Pancreas (tissue), 10 donors: Measurements from ENCODE around the gene GALNT10. TPM values are rescaled to one million over a fixed set of nuclear protein-coding genes. Genes with fewer than 3 reads are reported as not detected.

Experiments
- ATAC-seq, 4 donors: fragments of 200-7000 bp; cut with Tn5 transposase; one replicate each; pipeline versions ENCODE4 v1.8.0 to v1.9.1; 2020; ENCODE audit warnings: mild to moderate bottlenecking in 4 of 4, moderate library complexity in 4 of 4
- DNase-seq, 6 donors: peaks; one replicate each; pipeline ENCODE4 v3.0.0-alpha.2; 2020
- FAIRE-seq: peaks from 2 replicates; lab custom pipeline; 2012; peaks lifted over from hg19 to GRCh38; lab: Jason Lieb, UNC
- H3K27ac ChIP-seq, 4 donors: fragments of 200-600 bp; sonication (generic); 1 replicate in 3 of 4; 2 replicates in 1 of 4; pipeline versions ENCODE4 v1.5.0 to v1.8.0; 2020
- H3K27me3 ChIP-seq, 4 donors: fragments of 200-600 bp; one replicate each; pipeline ENCODE4 v1.8.0; 2021
- H3K36me3 ChIP-seq, 3 donors: fragments of 200-600 bp; sonication (generic) in 1 of 3; one replicate each; pipeline versions ENCODE4 v1.5.0 to v1.8.0; 2020 to 2021
- H3K4me1 ChIP-seq, 3 donors: fragments of 200-600 bp; one replicate each; pipeline ENCODE4 v1.8.0; 2021
- H3K4me3 ChIP-seq, 4 donors: fragments of 200-600 bp; sonication (generic) in 2 of 4; one replicate each; pipeline versions ENCODE4 v1.5.0 to v1.8.0; 2020 to 2021
- H3K9me3 ChIP-seq, 4 donors: fragments of 200-600 bp; one replicate each; pipeline ENCODE4 v1.8.0; 2021
- WGBS, 2 donors: extraction: QIAGEN DNeasy Blood & Tissue Kit; methylation state at CpG; one replicate each; pipeline ENCODE4 v1.1.7; 2013; 5-methylcytosine and 5-hydroxymethylcytosine counted together
- intact Hi-C, 3 donors: fragments of 100-400 bp; cut with DNase I; formaldehyde crosslinking; loops; one replicate each; pipeline versions ENCODE4 v1.11.1 to v1.14.2; 2022
- polyA plus RNA-seq, 2 donors: library from polyadenylated mRNA; stranded (reverse); fragments of 200-250 nt; gene quantifications; one replicate each; pipeline ENCODE4 v1.2.3, GENCODE V29; 2013
- total RNA-seq, 6 donors: library from RNA; stranded (reverse); fragmentation: NEBNext Ultra II Directional in 4 of 6; extraction: Animal tissue kit (Norgen Biotek cat#: 25700) in 4 of 6; gene quantifications; one replicate each; pipeline versions ENCODE4 v1.2.1 to v1.2.4, GENCODE V29; 2021 to 2023
- TF ChIP-seq, protein P1 (sequence below), 4 donors: fragments of 200-600 bp; sonication (generic) in 3 of 4; IDR thresholded peaks; one replicate each; pipeline versions ENCODE4 v1.5.0 to v1.8.0; 2021; ENCODE audit warnings: antibody characterized with exemption in 4 of 4
- donor health status: healthy with polysubstance abuse.
- donor health status: DM: no; HTN: no; CAD: no; lungs with moderate emphysema.
- donor health status: DM: no; HTN: no; CAD: no.
- donor health status: control.
- donor health status: control.
- donor health status: Bipolar disorder and iron deficiency.
- donor health status: DM: yes; HTN: yes; CAD: no.
- donor health status: DM: no; HTN: no; CAD: no.
- donor health status: DM: no; HTN: no; CAD: no.
- donor health status: DM: yes; HTN: yes; CAD: no.

The GALNT10 gene
- total and polyA plus RNA-seq, 8 donors: 4.4 to 23.1 (median 13.4) TPM

DNA sequence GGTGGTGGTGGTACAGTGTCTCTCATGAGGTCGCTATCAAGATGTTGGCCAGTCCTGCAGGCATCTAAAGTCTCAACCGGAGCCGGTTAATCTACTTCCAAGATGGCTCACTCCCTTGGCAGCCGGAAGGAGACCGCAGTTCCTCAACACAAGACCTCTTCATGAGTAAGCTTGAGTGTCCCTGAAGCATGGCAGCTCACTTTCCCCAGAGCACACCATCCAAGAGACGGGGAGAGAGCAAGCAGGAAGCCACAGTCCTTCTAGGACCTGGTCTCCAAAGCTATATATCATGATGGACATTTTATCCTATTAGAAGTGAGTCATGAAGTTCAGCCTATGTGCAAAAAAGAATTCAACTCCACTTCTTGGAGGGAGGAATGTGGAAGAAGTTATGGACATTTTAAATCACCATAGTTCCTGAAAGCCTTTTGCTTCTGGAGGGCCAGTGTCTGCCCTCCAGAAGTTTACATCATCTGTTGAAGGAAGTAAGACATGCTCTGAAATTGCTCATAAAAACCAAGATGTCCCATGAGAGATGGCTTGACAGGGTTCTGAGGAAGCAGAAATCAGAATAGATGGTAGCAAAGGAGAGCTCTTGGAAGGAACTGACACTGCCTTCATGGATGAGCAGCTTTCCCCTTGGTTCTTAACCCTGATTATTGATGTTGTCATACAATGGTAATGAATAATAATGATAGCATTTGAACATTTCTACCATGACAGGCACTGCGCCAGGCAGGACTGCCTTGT lies 21.3 kb downstream of the GALNT10 start:
- H3K36me3 ChIP-seq: no peaks in the 10 kb centered on the region
- WGBS, 2 donors: 97 to 99% methylated on average over 7 of the region's 7 CpGs
- no peak for FAIRE-seq
- no peaks in the 10 kb centered on the region for H3K9me3 ChIP-seq
- H3K27me3 ChIP-seq: no peaks in the 10 kb centered on the region
- no peaks in the 10 kb centered on the region for H3K4me1 ChIP-seq
- no peak overlapping the region for H3K4me3 ChIP-seq
- intact Hi-C loops: no loop called here
- TF ChIP-seq, protein P1, sequence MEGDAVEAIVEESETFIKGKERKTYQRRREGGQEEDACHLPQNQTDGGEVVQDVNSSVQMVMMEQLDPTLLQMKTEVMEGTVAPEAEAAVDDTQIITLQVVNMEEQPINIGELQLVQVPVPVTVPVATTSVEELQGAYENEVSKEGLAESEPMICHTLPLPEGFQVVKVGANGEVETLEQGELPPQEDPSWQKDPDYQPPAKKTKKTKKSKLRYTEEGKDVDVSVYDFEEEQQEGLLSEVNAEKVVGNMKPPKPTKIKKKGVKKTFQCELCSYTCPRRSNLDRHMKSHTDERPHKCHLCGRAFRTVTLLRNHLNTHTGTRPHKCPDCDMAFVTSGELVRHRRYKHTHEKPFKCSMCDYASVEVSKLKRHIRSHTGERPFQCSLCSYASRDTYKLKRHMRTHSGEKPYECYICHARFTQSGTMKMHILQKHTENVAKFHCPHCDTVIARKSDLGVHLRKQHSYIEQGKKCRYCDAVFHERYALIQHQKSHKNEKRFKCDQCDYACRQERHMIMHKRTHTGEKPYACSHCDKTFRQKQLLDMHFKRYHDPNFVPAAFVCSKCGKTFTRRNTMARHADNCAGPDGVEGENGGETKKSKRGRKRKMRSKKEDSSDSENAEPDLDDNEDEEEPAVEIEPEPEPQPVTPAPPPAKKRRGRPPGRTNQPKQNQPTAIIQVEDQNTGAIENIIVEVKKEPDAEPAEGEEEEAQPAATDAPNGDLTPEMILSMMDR (IDR thresholded peaks at IDR 0.05): no peak
- no peak for DNase-seq
- ATAC-seq: no peak
- no peak overlapping the region for H3K27ac ChIP-seq

DNA sequence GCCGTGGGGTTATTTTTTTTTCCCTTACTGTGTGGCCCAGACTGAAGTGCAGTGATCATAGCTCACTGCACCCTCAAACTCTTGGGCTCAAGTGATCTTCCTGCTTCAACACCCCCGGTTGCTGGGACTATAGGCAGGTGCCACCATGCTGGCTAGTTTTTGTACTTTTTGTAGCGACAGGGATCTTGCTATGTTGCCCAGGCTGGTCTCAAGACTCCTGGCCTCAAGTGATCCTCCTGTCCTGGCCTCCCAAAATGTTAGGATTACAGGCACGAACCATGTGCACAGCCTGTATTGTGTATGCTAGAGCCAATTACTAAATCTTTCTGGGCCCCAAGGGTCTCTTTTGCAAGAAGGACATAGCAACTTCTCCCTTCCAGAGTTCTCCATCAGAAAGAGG lies 23.1 kb downstream of the GALNT10 start:
- Histone ChIP-seq H3K36me3 (no peaks in the 10 kb centered on the region), H3K4me1 (no peaks in the 10 kb centered on the region), H3K9me3 (no peaks in the 10 kb centered on the region), H3K27me3 (no peaks in the 10 kb centered on the region), H3K4me3 (no peak overlapping the region), H3K27ac (no peak overlapping the region)
- 95 to 97% methylated on average over 4 of the region's 4 CpGs for WGBS, 2 donors
- DNase-seq: no peak
- intact Hi-C loops: no loop called here
- no peak for FAIRE-seq
- TF ChIP-seq, protein P1 (IDR thresholded peaks at IDR 0.05): no peak
- ATAC-seq: no peak

DNA sequence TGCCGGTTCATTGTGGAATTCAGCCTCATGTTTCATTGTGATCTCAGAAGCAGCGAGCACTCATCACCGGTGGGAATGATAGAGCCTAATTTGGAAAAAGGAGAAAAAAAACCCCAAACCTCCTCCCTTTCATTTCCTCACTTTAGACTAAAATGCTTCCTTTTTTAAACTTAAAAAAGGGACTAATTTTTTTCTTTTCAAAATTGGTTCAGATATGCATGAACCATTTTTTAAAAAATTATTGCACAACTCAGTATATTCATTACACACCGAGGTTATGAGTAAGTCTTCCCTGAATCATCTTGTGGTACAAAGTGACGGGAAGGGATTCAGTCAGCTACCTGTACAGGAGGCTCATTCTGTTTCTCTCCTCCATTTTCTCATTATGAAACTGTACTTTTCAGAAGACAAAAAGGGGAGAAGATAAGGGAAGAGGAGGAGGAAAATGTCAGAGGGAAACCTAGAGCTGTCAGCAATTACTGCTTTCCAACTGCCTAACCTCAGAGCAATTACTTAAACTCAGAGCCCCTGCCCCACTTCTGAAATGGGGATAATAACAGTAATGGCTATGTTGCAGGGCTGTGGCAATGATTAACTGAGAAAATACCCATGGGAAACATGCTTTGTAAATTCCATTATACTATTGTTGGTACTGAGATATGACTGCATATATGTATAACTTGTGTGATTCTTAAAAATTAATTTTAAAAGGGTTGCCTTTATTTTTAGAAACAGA lies 24.0 kb downstream of the GALNT10 start:
- 76 to 77% methylated on average over 5 of the region's 5 CpGs for WGBS, 2 donors
- H3K36me3 ChIP-seq: no peaks in the 10 kb centered on the region
- no peaks in the 10 kb centered on the region for H3K9me3 ChIP-seq
- H3K27me3 ChIP-seq: no peaks in the 10 kb centered on the region
- H3K27ac ChIP-seq: no peak overlapping the region
- FAIRE-seq (no peak), DNase-seq (no peak), ATAC-seq (peak in 2 of 4 donors; percentile 44 to 61)
- intact Hi-C loops: no loop called here
- TF ChIP-seq, protein P1 (IDR thresholded peaks at IDR 0.05): no peak
- no peak overlapping the region for H3K4me3 ChIP-seq
- no peaks in the 10 kb centered on the region for H3K4me1 ChIP-seq

DNA sequence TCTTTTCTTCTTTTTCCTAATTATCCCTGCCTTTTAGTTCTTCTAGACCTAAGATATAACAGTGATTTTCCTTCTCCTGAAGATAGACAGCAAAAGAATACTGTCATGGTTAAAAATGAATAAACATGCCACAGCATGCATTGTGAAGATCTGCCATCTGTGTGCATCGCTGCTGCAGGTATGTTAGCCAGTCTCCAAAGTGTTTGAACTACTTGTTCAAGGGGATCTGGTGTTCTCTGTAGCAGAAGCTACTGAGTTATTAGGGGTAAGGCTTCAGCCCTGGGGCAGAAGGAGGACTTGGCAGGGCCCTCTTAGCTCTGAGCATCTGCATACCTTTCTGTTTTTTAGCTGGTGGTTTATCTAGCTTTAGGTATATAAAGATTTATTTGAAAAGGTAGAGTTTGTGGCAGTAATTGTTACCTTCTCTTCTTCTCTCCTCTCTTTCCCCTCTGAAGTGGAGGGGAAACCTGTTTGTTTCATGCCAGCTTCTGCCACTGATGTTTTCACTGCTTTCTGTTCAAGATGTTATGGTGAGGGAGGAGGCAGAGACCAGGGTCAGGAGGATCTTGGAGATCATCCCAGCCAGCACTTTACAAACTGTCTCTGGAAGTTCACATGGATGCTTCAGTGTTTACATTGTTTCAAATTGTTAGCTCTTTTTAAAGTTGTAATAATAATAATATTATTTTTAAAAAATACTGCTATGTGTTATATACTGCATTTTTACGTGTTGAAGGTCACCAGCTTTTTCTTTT lies 25.2 kb downstream of the GALNT10 start:
- no peak overlapping the region for H3K27ac ChIP-seq
- no peaks in the 10 kb centered on the region for H3K4me1 ChIP-seq
- no peak for DNase-seq
- ATAC-seq: no peak
- H3K9me3 ChIP-seq: no peaks in the 10 kb centered on the region
- no peak for FAIRE-seq
- H3K4me3 ChIP-seq: no peak overlapping the region
- no peaks in the 10 kb centered on the region for H3K27me3 ChIP-seq
- intact Hi-C loops: no loop called here
- WGBS, 2 donors: 82 to 86% methylated on average over 2 of the region's 2 CpGs
- TF ChIP-seq, protein P1 (IDR thresholded peaks at IDR 0.05): no peak
- no peaks in the 10 kb centered on the region for H3K36me3 ChIP-seq
